Liver (tissue), 3 donors: ENCODE measurements around the gene TM4SF1.

Experiments used
- CTCF ChIP-seq: fragments of 150-350 bp; IDR thresholded peaks from 2 replicates; pipeline ENCODE4 v1.5.1; 2017; ENCODE audit warnings: improper control_type of control experiment, low read depth, low read length; ENCODE audit not compliant: missing input control
- GABPA ChIP-seq, 2 donors: IDR thresholded peaks in 1 of 2; conservative IDR thresholded peaks in 1 of 2; 2 replicates each; pipeline ENCODE4 v1.6.1; 2016; ENCODE audit warnings: antibody characterized with exemption in 2 of 2, mild to moderate bottlenecking in 1 of 2, moderate library complexity in 1 of 2
- donor health status: healthy.
- donor health status: healthy.

DNA sequence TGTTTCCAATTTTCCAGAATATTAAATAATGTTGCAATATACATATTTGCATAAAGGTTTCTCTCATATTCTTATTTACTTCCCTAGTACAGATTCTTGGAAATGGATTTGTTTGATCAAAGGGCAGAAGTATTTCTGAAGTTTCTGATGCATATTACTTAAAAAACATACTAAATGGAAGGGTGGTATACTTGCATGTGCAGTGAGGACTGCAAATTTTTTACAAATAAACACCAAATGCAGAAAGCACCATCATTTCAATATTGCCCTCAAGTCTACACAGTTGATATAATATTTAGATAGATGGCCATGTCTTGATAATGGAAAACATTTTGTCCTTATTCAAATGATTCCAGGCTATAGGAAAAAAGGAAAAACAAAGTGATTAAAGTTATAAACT, 56.3 kb downstream of the TM4SF1 start:
- no peak for TF ChIP-seq GABPA (IDR thresholded peaks at IDR 0.05 in 1 of 2, conservative IDR thresholded peaks at IDR 0.05 in 1 of 2)
- TF ChIP-seq CTCF = no peak
